Hepatocyte (in vitro differentiated cells): ENCODE data around the gene RFTN1.

Source experiments
- CTCF ChIP-seq: fragments of 200-600 bp; sonication (generic); IDR thresholded peaks from 2 replicates; pipeline ENCODE4 v1.5.1; 2016; ENCODE audit warnings: antibody characterized with exemption, mild to moderate bottlenecking; ENCODE audit not compliant: poor library complexity
- EZH2 ChIP-seq: fragments of 200-600 bp; sonication (generic); IDR thresholded peaks from 2 replicates; pipeline ENCODE4 v1.6.1; 2016; ENCODE audit warnings: antibody characterized with exemption, mild to moderate bottlenecking, borderline replicate concordance

GRCh38 chr3:16426029-16426400 lies 87.5 kb downstream of the RFTN1 start:
- TF ChIP-seq CTCF = no peak
- no peak for TF ChIP-seq EZH2
